HepG2 (cell line): ENCODE results near the gene GRAMD1A. TPM values are rescaled to one million over a fixed set of nuclear protein-coding genes. Genes with fewer than 3 reads are reported as not detected.
A peak's percentile ranks its signal among the peaks of the same experiment; 100 is the strongest.

Experiments
- CHD4 ChIP-seq: fragments of 200-600 bp; sonication (generic); IDR thresholded peaks from 2 replicates; pipeline ENCODE4 v1.7.0; 2017; ENCODE audit warnings: mild to moderate bottlenecking, low read length, borderline replicate concordance
- ELF3 ChIP-seq: IDR thresholded peaks from 2 replicates; pipeline ENCODE4 v1.6.1; 2016; ENCODE audit warnings: missing genetic modification reagents, missing compliant biosample characterization
- EP300 ChIP-seq, 3 experiments: sonication (generic) in 1 of 3; formaldehyde crosslinking in 1 of 3; IDR thresholded peaks; 2 replicates each; pipeline versions ENCODE4 v1.5.1 to v1.6.1; 2011 to 2020; ENCODE audit warnings: low read depth in 2 of 3, low read length in 2 of 3, borderline replicate concordance in 1 of 3, improper control_type of control experiment in 1 of 3, mild to moderate bottlenecking in 1 of 3, missing genetic modification reagents in 1 of 3, moderate library complexity in 1 of 3
- FOXA3 ChIP-seq: IDR thresholded peaks from 2 replicates; pipeline ENCODE4 v1.6.1; 2016; ENCODE audit warnings: missing genetic modification reagents, missing compliant biosample characterization
- HMGXB3 ChIP-seq: sonication (generic); formaldehyde crosslinking; IDR thresholded peaks from 2 replicates; pipeline ENCODE4 v1.4.0; 2020; ENCODE audit warnings: missing genetic modification reagents, borderline replicate concordance
- PAF1 ChIP-seq: IDR thresholded peaks from 2 replicates; pipeline ENCODE4 v1.6.1; 2016; ENCODE audit warnings: missing genetic modification reagents, missing compliant biosample characterization
- POLR2AphosphoS5 ChIP-seq: IDR thresholded peaks from 2 replicates; pipeline ENCODE4 v1.6.1; 2012; ENCODE audit warnings: low read depth, low read length
- SIN3B ChIP-seq: fragments of 150-350 bp; IDR thresholded peaks from 2 replicates; pipeline ENCODE4 v1.6.1; 2014; ENCODE audit warnings: low read length
- SMAD3 ChIP-seq: sonication (generic); formaldehyde crosslinking; IDR thresholded peaks from 2 replicates; pipeline ENCODE4 v1.4.0; 2020; ENCODE audit warnings: missing genetic modification reagents
- SMARCC2 ChIP-seq: fragments of 450-650 bp; IDR thresholded peaks from 2 replicates; pipeline ENCODE4 v1.6.1; 2017; ENCODE audit warnings: antibody characterized with exemption, mild to moderate bottlenecking
- TCF7L2 ChIP-seq: IDR thresholded peaks from 2 replicates; pipeline ENCODE4 v1.6.1; 2011; ENCODE audit warnings: mild to moderate bottlenecking, low read depth, low read length, moderate library complexity
- TFDP1 ChIP-seq: IDR thresholded peaks from 2 replicates; pipeline ENCODE4 v1.6.1; 2016; ENCODE audit warnings: missing compliant biosample characterization, missing genetic modification reagents, borderline replicate concordance
- ZBTB46 ChIP-seq: sonication (generic); formaldehyde crosslinking; IDR thresholded peaks from 2 replicates; pipeline ENCODE4 v1.4.0; 2020; ENCODE audit warnings: mild to moderate bottlenecking, missing genetic modification reagents, borderline replicate concordance
- ZBTB7A ChIP-seq: sonication (generic); formaldehyde crosslinking; IDR thresholded peaks from 2 replicates; pipeline ENCODE4 v1.8.0; 2022; ENCODE audit warnings: mild to moderate bottlenecking, missing genetic modification reagents
- ZNF224 ChIP-seq: sonication (generic); formaldehyde crosslinking; IDR thresholded peaks from 2 replicates; pipeline ENCODE4 v1.5.0; 2020; ENCODE audit warnings: mild to moderate bottlenecking, missing genetic modification reagents
- ZNF281 ChIP-seq: sonication (generic); formaldehyde crosslinking; IDR thresholded peaks from 2 replicates; pipeline ENCODE4 v1.4.0; 2020; ENCODE audit warnings: missing genetic modification reagents, borderline replicate concordance
- ZNF335 ChIP-seq: sonication (generic); formaldehyde crosslinking; IDR thresholded peaks from 2 replicates; pipeline ENCODE4 v1.4.0; 2020; ENCODE audit warnings: missing genetic modification reagents
- ZNF619 ChIP-seq: sonication (generic); formaldehyde crosslinking; IDR thresholded peaks from 2 replicates; pipeline ENCODE4 v1.4.0; 2020; ENCODE audit warnings: mild to moderate bottlenecking, missing genetic modification reagents
- ZNF790 ChIP-seq: sonication (generic); formaldehyde crosslinking; IDR thresholded peaks from 2 replicates; pipeline ENCODE4 v1.8.0; 2022; ENCODE audit warnings: missing genetic modification reagents, mild to moderate bottlenecking, borderline replicate concordance
- polyA plus RNA-seq, 8 experiments: library from polyadenylated mRNA; depleted of rRNA in 3 of 8; stranded (reverse) in 7 of 8; unstranded in 1 of 8; fragments of >200 nt; fragmentation: Illumina TruSeq in 4 of 8; extraction: Trizol in 4 of 8; gene quantifications; 2 replicates each; pipeline versions ENCODE4 v1.2.1 to v1.2.3, GENCODE V29; 2011 to 2016; ENCODE audit warnings: low read depth in 4 of 8, missing spikeins in 1 of 8, mixed read lengths in 1 of 8; ENCODE audit not compliant: insufficient read depth in 1 of 8
- total RNA-seq, 5 experiments: library from RNA; depleted of rRNA; stranded (reverse); fragments of >200 nt; fragmentation: Illumina TruSeq; extraction: Trizol; gene quantifications; 2 replicates each; pipeline ENCODE4 v1.2.3, GENCODE V29; 2016; ENCODE audit warnings: low read depth in 1 of 5

The GRAMD1A gene
- total and polyA plus RNA-seq, 2 of the 13 experiments (the other 11 are each of a cell fraction or from before 2014, with no cell fraction given) = 14.7 to 181 TPM

GRCh38 chr19:35040826-35041547, 40.9 kb downstream of the GRAMD1A start (continued):
- TF ChIP-seq CHD4 = no peak
- TF ChIP-seq PAF1 = no peak
- peak; percentile 85; the same call in 1 of the 2 replicates for TF ChIP-seq TFDP1 (CRISPR knock-in tag)
- no peak for TF ChIP-seq SMARCC2
- no peak for TF ChIP-seq SIN3B
- peak; percentile 74 to 86; a peak in 3 of 4 replicates for TF ChIP-seq EP300 (IDR thresholded peaks at IDR 0.05; ENCODE audit: low read depth in 2 of 2, low read length in 2 of 2)
- peak; percentile 89 for TF ChIP-seq EP300 (CRISPR knock-in tag; IDR thresholded peaks at IDR 0.05; ENCODE audit: borderline replicate concordance)
- TF ChIP-seq ZNF224 (CRISPR knock-in tag) = peak; percentile 95; the same call in 1 of the 2 replicates
- TF ChIP-seq ZBTB46 (CRISPR knock-in tag) = no peak; the same call in 1 of the 2 replicates
- no peak for TF ChIP-seq TCF7L2
- peak; percentile 90 for TF ChIP-seq ELF3
- TF ChIP-seq FOXA3 (CRISPR knock-in tag) = peak; percentile 92
- TF ChIP-seq POLR2AphosphoS5 = peak; percentile 82
- TF ChIP-seq ZNF619 (CRISPR knock-in tag) = peak; percentile 70; the same call in 1 of the 2 replicates
- TF ChIP-seq ZNF281 (CRISPR knock-in tag) = peak; percentile 99
- TF ChIP-seq ZNF790 (CRISPR knock-in tag) = peak; percentile 63; the same call in 1 of the 2 replicates
- no peak for TF ChIP-seq ZNF335 (CRISPR knock-in tag)
- TF ChIP-seq HMGXB3 (CRISPR knock-in tag) = peak; percentile 39
- peak; percentile 96 for TF ChIP-seq ZBTB7A (CRISPR knock-in tag)
- TF ChIP-seq SMAD3 = no peak; the same call in 1 of the 2 replicates
